ENCODE results near the gene NUDT6.
A peak's percentile ranks its signal among the peaks of the same experiment; 100 is the strongest.

NUDT6 gene

GRCh38 chr4:122901247-122902010, 21.0 kb downstream of the NUDT6 start:
- H3K4me1 Mint-ChIP-seq = no peaks in the 10 kb centered on the region
- H3K36me3 Mint-ChIP-seq (ENCODE audit: low read depth) = peaks cover 25% of the 10 kb centered on the region
- H3K27me3 Mint-ChIP-seq (ENCODE audit: low read depth) = no peaks in the 10 kb centered on the region
- H3K9me3 Mint-ChIP-seq = no peaks in the 10 kb centered on the region
- H3K27ac Mint-ChIP-seq = no peak overlapping the region
- H3K4me3 Mint-ChIP-seq = no peak overlapping the region
- no peak for TF ChIP-seq CTCF (IDR thresholded peaks at IDR 0.05; ENCODE audit: unreplicated experiment in 3 of 3)

- H3K9me3 Mint-ChIP-seq = no peaks in the 10 kb centered on the region
- peaks cover 22% of the 10 kb centered on the region for H3K36me3 Mint-ChIP-seq (ENCODE audit: low read depth)
- no peak for TF ChIP-seq CTCF (IDR thresholded peaks at IDR 0.05; ENCODE audit: unreplicated experiment in 3 of 3)
- no peaks in the 10 kb centered on the region for H3K27me3 Mint-ChIP-seq (ENCODE audit: low read depth)
- H3K4me3 Mint-ChIP-seq = no peak overlapping the region
- H3K27ac Mint-ChIP-seq = no peak overlapping the region
- peaks cover 4% of the 10 kb centered on the region for H3K4me1 Mint-ChIP-seq
Measured at GRCh38 chr4:122900314-122900713, 22.1 kb downstream of the NUDT6 start.

GRCh38 chr4:122899682-122900081, 22.7 kb downstream of the NUDT6 start:
- H3K27me3 Mint-ChIP-seq (ENCODE audit: low read depth) = no peaks in the 10 kb centered on the region
- peaks cover 16% of the 10 kb centered on the region for H3K36me3 Mint-ChIP-seq (ENCODE audit: low read depth)
- no peak for TF ChIP-seq CTCF (IDR thresholded peaks at IDR 0.05; ENCODE audit: unreplicated experiment in 3 of 3)
- no peaks in the 10 kb centered on the region for H3K9me3 Mint-ChIP-seq
- peaks cover 4% of the 10 kb centered on the region for H3K4me1 Mint-ChIP-seq
- H3K27ac Mint-ChIP-seq = no peak overlapping the region
- H3K4me3 Mint-ChIP-seq = no peak overlapping the region

GRCh38 chr4:122898370-122899150, 23.8 kb downstream of the NUDT6 start:
- Mint-ChIP-seq H3K27me3 (ENCODE audit: low read depth) (no peaks in the 10 kb centered on the region), H3K36me3 (ENCODE audit: low read depth) (peaks cover 19% of the 10 kb centered on the region), H3K4me3 (no peak overlapping the region), H3K4me1 (peaks cover 4% of the 10 kb centered on the region), H3K27ac (peak overlapping the region in 2 of 3 experiments; percentile 19 to 25), H3K9me3 (no peaks in the 10 kb centered on the region)
- no peak for TF ChIP-seq CTCF (IDR thresholded peaks at IDR 0.05; ENCODE audit: unreplicated experiment in 3 of 3)

- Mint-ChIP-seq H3K27ac (peak overlapping the region in 1 of 3 experiments; percentile 7), H3K36me3 (ENCODE audit: low read depth) (peaks cover 34% of the 10 kb centered on the region), H3K4me1 (peaks cover 4% of the 10 kb centered on the region), H3K9me3 (no peaks in the 10 kb centered on the region), H3K27me3 (ENCODE audit: low read depth) (no peaks in the 10 kb centered on the region), H3K4me3 (no peak overlapping the region)
- TF ChIP-seq CTCF (IDR thresholded peaks at IDR 0.05; ENCODE audit: unreplicated experiment in 3 of 3) = no peak
Measured at GRCh38 chr4:122896270-122896669, 26.1 kb downstream of the NUDT6 start.
